Measurements from ENCODE around the gene ZSWIM6.

The ZSWIM6 gene

GRCh38 chr5:61347080-61347479 is 15.0 kb downstream of the ZSWIM6 start:
- in situ Hi-C loops (cut with HindIII; ENCODE audit: low sequenced_read_pairs): no loop called here
- TF ChIP-seq CTCF (IDR thresholded peaks at IDR 0.05; ENCODE audit: low read depth, low read length): peak; percentile 4
- H3K4me3 ChIP-seq (ENCODE audit: low read depth, low read length): no peak overlapping the region
- DNase-seq (ENCODE audit: low read depth, low spot score): no peak

- no peak for DNase-seq (ENCODE audit: low read depth, low spot score)
- no peak for TF ChIP-seq CTCF (IDR thresholded peaks at IDR 0.05; ENCODE audit: low read depth, low read length)
- in situ Hi-C loops (cut with HindIII; ENCODE audit: low sequenced_read_pairs): no loop called here
- no peak overlapping the region for H3K4me3 ChIP-seq (ENCODE audit: low read depth, low read length)
Observed at GRCh38 chr5:61348447-61348846, 16.4 kb downstream of the ZSWIM6 start.

DNA sequence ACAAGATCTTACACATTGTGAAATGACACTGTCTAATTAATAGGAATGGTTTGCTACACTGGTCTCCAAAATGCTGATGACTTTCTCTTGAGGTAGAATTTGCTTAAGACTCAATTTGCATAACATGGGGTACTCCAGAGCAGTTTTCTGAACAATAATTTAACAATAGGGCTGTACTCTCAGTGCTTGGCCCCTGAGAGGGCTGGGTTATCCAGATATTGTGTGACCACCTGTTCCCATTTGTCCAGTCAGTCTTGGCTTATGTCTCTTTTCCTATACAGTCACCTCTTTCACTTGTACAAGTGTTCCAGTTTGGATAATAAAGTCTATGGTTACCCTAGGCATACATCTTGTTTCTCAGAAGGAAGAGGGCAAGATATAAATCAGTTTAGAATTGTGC is 17.9 kb downstream of the ZSWIM6 start:
- no peak for DNase-seq (ENCODE audit: low read depth, low spot score)
- no peak overlapping the region for H3K4me3 ChIP-seq (ENCODE audit: low read depth, low read length)
- TF ChIP-seq CTCF (IDR thresholded peaks at IDR 0.05; ENCODE audit: low read depth, low read length): no peak
- in situ Hi-C loops (cut with HindIII; ENCODE audit: low sequenced_read_pairs): no loop called here

DNA sequence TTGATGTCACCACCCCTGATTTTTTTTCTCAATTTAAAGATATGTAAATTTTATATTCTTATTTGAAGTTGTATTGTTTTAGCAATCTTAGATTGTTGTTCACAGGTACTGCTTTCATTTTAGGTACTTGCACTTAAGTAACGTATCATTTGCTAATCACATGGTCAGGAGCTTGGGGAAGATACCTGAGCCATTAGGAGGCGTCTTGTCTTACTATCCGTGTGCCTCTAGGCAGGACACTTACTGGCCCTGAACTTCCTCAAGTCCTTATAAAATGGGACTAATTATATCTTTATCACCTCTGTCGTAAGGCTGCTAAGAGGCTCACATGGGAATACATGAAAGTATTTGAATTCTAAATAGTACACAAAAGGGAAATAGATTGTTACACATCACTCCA is 18.5 kb downstream of the ZSWIM6 start:
- no peak overlapping the region for H3K4me3 ChIP-seq (ENCODE audit: low read depth, low read length)
- TF ChIP-seq CTCF (IDR thresholded peaks at IDR 0.05; ENCODE audit: low read depth, low read length): no peak
- in situ Hi-C loops (cut with HindIII; ENCODE audit: low sequenced_read_pairs): no loop called here
- DNase-seq (ENCODE audit: low read depth, low spot score): no peak

GRCh38 chr5:61351733-61352132 is 19.7 kb downstream of the ZSWIM6 start:
- no peak overlapping the region for H3K4me3 ChIP-seq (ENCODE audit: low read depth, low read length)
- TF ChIP-seq CTCF (IDR thresholded peaks at IDR 0.05; ENCODE audit: low read depth, low read length): no peak
- in situ Hi-C loops (cut with HindIII; ENCODE audit: low sequenced_read_pairs): no loop called here
- no peak for DNase-seq (ENCODE audit: low read depth, low spot score)

GRCh38 chr5:61352180-61352579 is 20.1 kb downstream of the ZSWIM6 start:
- TF ChIP-seq CTCF (IDR thresholded peaks at IDR 0.05; ENCODE audit: low read depth, low read length): no peak
- H3K4me3 ChIP-seq (ENCODE audit: low read depth, low read length): no peak overlapping the region
- in situ Hi-C loops (cut with HindIII; ENCODE audit: low sequenced_read_pairs): no loop called here
- no peak for DNase-seq (ENCODE audit: low read depth, low spot score)

DNA sequence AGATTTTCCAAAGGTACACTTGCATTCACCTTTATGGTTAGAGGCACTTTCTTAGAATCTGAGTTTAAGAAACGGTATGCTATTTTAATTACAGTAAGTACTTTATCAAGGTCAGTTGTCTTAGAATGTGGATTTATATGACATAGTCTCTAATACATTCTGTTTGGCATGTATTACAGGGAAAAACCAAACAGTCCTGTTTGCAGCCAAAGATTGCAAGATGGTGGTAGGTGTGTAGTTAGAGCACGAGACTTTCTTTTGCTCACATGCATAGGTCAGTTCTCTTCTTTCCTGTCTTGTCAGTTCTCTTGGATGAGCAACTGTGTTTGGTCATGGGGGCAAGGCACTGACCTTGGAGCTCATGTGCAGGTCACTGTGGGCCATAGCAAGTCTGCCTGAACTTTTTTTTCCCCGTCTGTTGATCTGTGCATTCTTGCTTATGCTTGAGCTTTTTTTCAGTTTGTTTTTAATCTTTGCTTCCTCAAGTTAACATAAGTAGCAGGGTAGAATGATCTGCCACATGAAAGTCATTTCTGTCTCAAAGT is 20.6 kb downstream of the ZSWIM6 start:
- no peak for TF ChIP-seq CTCF (IDR thresholded peaks at IDR 0.05; ENCODE audit: low read depth, low read length)
- H3K4me3 ChIP-seq (ENCODE audit: low read depth, low read length): no peak overlapping the region
- no peak for DNase-seq (ENCODE audit: low read depth, low spot score)
- in situ Hi-C loops (cut with HindIII; ENCODE audit: low sequenced_read_pairs): no loop called here
